SK-N-DZ (cell line): Measurements from ENCODE around the gene PFN3.
"Not testable (repeated sequence)": the region's sequence is repeated elsewhere in the genome, so short reads cannot be mapped to it uniquely, and the experiment has no call there.

Source experiments
- DNase-seq: peaks from one replicate; pipeline ENCODE4 v3.0.0-alpha.2; 2015; ENCODE audit warnings: low spot score

The PFN3 gene

GRCh38 chr5:177361418-177362291 lies 38.8 kb downstream of the PFN3 start:
- DNase-seq, result no peak

DNA sequence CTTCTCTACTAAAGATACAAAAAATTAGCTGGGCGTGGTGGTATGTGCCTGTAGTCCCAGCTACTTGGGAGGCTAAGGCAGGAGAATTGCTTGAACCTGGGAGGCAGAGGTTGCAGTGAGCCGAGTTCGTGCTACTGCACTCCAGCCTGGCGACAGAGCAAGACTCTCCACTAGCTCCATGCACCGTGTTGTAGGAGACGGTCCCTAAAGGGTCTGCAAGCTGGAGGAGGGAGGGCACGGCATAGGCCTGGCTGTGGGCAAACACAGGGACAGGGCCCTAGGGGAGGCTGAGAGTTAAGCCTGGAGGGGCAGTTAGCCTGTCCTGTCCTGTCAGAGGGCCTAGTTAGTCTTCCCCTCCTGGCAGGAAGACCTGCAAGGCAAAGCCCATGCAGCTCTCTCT lies 39.7 kb downstream of the PFN3 start:
- DNase-seq, result not testable (repeated sequence)

GRCh38 chr5:177359860-177360259 lies 40.6 kb downstream of the PFN3 start:
- no peak for DNase-seq

DNA sequence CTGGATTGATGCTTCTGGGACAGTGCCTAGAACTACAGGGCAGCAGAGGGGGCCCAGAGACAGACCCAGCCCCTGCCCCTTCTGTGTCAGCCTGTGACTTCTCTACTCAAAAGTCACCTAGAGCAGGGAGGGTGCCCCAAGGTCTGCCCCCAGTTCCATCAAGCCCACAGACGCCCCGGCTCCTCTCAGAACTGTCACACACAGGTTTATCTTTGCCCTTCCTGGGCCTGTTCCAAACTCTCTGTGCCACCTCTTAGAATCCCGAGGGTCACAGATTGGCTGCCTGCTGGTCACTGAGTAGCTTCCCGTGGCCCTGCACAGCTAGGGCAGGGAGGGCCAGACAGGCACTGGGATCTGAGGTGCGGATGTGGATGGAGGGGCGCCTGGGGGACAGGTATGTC lies 41.0 kb downstream of the PFN3 start:
- DNase-seq, result no peak

DNA sequence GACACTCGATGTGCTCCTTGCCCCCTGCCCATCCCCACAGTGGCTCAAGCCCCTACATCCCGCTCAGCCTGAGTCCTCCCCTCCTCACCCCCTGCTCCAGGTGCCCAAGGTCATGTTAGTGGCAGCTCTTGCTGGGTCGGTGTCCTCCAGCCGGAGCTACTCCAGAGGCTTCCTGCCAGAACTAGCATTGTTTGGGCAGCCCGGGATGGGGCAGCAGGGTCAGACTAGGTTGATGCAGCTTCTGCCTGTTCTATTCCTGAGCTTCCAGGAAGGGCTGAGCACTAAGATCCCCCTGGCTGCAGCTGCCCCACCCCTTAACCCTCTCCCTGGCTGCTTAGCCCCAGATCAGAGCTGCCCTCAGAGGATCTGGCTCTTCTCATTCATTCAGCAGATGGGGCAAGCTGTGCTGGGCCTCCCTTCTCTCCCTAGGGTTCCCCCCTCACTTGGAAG lies 42.1 kb downstream of the PFN3 start:
- DNase-seq, result no peak

DNA sequence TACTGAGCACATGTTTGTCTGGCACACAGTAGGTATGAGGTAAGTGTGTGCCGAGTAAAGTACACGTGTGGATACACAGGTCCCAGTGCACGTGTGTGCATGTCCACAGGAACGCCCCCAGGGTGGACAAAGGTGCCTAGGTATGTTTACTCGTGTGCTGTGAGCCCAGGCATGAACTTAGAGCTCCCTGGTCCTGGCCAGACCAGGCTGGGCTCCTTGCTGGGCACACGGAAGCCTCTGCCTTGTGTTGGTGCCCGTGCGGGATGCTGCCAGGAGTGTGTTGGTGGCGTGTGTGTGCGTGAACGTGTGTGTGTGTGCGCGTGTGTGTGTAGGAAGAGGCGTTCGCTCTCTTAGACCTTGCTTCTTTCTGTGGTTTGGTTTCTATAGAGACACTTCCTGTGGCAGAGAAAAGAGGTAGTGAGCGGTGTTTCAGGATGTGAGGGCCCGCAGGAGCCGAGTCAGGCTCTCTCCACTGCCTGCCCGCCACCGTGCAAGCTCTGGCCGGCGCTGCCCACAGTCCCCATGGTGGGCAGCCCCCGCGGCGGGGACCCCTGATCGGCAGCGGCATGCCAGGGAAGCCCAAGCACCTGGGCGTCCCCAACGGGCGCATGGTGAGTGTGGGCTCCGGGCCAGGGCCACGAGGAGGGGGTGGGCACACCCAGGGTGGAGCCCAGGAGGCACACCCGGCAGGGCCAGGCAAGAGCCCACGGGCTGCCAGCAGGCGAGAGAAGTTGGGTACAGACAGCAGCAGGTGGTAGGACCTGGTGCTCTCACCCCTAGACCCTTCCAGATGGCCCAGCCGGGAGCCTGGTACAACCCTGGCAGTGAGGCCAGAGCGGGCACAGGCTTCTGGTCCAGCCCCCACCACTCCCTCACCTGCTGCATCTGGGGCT lies 42.8 kb downstream of the PFN3 start, which contains the start of gene RGS14:
Gene RGS14 (plus strand): TSS at position 466 of the 893 bp plus-strand sequence. CDS start 101 bp downstream, at position 567.
- no peak for DNase-seq

- no peak for DNase-seq
Measured at GRCh38 chr5:177357146-177357458, 43.4 kb downstream of the PFN3 start.

DNA sequence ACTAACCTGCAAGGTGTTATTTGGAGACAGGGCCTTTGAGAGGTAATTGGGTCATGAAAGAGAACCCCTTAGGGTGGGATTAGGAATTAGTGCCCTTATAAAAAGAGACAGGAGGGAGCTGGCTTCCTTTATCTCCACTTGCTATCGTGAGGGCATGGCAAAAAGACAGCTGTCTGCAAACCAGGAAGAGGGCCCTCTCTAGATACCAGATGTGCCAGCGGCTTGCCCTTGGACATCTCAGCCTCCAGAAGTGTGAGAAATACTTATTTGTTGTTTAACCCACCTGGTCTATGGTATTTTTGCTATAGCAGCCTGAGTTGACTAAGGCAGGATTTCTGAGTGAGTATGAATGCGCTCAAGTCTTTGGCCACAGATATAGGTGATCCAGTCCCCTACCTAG lies 43.7 kb downstream of the PFN3 start:
- no peak for DNase-seq

DNA sequence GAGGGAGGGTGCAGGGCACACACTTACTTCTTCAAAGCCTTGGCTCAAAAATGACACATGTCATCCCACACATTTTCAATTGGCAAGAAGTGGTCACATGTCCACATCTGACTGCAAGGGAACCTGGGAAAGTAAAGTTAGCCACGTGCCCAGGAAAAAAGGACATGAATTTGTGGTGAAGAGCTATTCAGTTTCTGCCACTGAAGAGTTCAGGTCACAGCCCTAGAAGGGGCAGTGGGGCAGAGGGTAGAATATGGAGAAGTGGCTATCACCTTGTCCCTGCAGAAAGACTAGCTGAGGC lies 44.6 kb downstream of the PFN3 start:
- DNase-seq, result no peak

- no peak for DNase-seq
Measured at GRCh38 chr5:177355162-177355867, 45.1 kb downstream of the PFN3 start.

- no peak for DNase-seq
Measured at GRCh38 chr5:177354711-177355110, 45.8 kb downstream of the PFN3 start.

- DNase-seq, result no peak
Measured at GRCh38 chr5:177354256-177354655, 46.2 kb downstream of the PFN3 start.

- no peak for DNase-seq
Measured at GRCh38 chr5:177353093-177353492, 47.4 kb downstream of the PFN3 start.

DNA sequence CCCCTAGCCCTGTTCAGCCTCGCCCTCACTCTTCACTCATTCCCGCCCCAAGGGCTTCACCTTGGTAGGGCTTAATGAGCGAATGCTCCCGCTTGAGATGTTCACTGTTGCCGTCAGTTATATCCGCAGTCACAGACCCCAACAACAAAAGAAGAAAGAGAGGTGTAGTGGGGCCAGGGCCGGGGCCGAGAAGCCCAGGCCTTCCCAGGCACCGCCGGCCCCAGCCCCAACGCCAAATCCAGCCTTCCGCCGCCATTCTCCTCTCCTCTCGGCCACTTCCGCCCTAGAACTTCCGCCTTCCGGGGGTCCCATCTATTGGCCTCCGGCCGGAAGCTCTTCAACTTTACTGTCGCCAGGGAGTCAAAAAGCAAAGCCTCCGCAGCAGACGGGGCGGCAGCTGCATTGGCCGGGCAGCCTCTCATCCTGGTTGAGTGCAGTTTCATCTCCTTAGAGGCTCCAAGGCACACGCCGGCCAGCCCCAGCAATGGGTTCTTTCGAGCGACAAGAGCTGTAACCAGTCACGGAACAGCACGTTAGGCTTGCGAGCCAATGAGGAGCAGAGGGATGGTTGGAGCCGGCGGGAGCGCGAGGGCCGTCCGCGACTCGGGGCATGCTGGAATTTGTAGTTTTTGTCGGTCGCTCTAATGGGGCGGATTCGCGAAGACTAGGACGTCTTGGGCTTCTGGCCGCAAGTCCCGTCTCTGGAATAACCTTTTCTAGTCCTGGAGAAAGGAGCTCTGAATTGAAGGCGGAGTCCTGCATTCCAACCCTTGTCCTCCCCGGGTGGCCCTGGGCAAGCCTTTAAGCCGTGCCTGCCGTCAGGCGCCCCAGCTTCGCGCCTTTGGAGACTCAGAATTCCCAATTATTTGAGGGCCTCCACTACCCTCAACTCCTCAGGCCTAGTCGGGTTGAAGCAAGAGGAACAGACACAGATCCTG lies 48.8 kb downstream of the PFN3 start, which contains the start of gene LMAN2:
Gene LMAN2 (minus strand): TSS at position 277 of the 938 bp plus-strand sequence. CDS start 21 bp downstream, at position 256.
- peak; percentile 95 for DNase-seq

- DNase-seq, result no peak
Measured at GRCh38 chr5:177350776-177351391, 49.6 kb downstream of the PFN3 start.
